IPS DF 4.7 (cell line): ENCODE results near the gene PLD5.
"Not testable (repeated sequence)": the region's sequence is repeated elsewhere in the genome, so short reads cannot be mapped to it uniquely, and the experiment has no call there.

Experiments used
- DNase-seq: peaks from one replicate; pipeline ENCODE4 v3.0.0-alpha.2; 2013; ENCODE audit warnings: low spot score; ENCODE audit errors: extremely low read depth

PLD5 gene

GRCh38 chr1:242506724-242507123, 17.8 kb downstream of the PLD5 start:
- DNase-seq: no peak

DNA sequence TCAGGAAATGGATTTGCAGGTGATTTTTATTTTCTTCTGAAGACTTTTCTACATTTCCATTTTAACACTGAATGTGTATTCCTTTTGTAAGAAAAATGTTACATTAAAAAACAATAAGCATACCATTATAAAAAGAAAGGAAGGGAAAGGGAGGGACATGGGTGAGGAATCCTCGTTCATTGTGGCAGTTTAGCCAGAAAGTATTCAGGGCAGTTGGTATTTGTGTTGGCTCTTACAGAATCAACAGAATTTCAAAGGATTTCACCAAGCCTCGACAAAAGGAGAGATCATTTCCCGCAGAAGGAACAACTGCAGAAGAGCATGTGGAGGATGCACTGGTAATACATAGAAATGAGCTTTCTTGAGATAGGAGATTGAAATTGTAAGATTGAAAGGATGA, 35.0 kb downstream of the PLD5 start:
- no peak for DNase-seq

GRCh38 chr1:242477944-242478343, 46.6 kb downstream of the PLD5 start:
- no peak for DNase-seq

DNA sequence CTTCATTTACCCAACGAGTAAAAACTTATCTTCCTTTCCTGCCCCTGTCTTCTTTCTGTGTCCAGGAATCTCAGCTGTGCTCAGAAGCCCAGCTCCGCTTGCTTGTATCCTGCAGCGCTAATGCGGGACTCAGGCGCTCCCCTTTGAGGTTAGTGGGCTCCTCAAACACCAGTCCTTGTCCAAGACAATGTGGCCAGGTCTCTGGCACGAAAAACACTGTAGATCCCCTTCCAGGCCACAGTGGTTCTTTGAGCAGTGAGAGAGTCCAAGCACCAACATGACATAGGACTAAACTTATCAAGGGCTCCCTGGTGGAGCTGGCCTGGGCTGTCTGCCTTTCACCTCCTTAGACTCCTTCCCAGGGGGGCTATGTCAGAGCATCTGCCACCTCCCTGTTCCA, 53.7 kb downstream of the PLD5 start:
- DNase-seq: no peak

GRCh38 chr1:242468784-242469183, 55.7 kb downstream of the PLD5 start:
- no peak for DNase-seq

GRCh38 chr1:242467556-242468145, 56.8 kb downstream of the PLD5 start:
- no peak for DNase-seq

DNA sequence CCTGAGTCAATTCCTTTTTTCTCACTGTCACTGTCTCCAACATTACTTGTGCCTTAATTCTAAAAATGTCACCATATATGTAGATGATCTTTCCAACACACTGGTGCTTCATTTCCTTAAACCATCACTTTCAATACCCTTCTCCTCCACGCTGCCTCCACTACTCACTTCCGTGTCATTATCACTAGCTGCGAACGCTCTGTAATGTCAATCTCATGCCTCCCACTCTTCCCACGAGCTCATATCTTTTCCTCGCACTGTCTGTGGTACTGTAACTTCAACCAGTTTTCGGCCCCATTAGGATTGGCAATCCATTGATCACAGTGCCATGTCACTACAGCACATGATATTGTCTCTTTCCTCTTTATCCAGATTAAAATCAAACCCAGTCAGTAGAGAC, 61.6 kb downstream of the PLD5 start:
- no peak for DNase-seq

- DNase-seq: not testable (repeated sequence)
Observed at GRCh38 chr1:242459740-242460139, 64.8 kb downstream of the PLD5 start.

DNA sequence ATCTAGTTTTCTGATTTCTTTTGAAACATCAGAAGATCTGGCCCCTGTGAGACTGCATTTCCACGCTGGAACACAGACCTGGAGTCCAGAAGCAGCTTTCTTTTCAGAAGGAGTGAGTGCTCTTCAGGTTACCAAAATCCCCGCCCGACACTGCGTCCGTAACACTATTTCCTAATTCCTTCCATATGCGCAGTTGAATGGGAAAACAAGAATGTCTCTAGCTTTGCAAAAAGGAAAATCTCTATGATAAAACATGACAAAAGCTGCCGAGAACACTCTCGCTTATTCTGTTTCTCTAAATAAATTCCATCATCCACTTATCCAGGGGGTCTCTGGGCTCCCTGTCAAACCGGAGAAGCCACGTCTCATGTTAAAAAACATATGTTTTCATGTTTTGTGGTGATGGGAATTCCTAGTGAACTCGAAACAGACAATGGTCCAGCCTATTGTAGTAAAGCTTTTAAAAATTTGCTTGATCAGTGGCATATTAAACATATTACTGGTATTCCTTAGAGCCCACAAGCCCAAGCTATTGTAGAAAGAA, 67.7 kb downstream of the PLD5 start:
- DNase-seq: no peak

DNA sequence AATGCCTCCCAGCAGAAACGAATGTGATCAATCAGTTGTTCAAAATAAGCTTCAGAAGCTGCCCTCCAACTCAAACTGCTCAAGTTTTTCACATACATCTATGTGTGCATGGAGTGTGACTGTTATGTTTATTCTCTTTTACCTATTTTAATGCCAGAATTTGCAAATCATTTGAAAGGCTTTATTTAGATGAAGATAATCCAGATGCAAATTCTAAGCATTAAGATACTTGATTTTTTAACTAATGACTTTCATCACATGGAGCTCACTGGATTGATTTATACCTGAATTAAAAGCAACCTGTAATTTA, 69.5 kb downstream of the PLD5 start:
- DNase-seq: no peak

DNA sequence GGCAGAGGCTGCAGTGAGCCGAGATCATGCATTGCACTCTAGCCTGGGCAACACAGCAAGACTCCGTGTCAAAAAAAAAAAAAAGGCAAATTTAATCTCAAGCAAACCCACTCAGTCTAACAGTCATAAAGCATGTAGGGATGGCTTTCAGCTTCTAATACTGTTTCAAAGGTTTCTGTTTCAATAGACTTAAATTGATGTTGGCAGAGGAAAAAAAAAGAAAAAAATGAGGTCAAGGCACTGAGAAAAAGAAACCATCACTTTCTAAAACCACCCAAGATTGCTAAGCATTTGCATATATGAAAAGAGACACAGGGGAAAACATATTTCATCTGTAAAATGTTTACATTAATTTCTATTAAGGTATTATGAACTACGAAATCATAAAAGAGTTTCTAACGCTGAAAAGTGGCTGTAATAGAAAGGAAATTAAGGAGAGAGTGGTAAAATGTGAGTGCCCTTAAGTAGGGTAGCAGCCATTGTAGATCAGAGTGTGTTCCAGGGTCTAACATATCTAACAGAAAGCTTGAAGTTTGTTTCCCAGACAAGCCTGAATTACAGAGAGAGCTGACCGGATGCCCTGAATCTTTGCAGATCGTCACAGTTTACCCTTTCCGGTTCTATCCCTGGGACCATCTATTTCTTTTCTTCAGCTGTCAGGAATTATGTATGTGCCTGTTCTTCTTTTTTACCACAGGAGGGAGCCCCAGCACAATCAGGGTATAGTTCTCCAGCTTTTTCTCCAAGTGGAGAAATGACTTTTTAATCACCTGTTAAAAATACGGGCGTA, 70.0 kb downstream of the PLD5 start:
- no peak for DNase-seq

DNA sequence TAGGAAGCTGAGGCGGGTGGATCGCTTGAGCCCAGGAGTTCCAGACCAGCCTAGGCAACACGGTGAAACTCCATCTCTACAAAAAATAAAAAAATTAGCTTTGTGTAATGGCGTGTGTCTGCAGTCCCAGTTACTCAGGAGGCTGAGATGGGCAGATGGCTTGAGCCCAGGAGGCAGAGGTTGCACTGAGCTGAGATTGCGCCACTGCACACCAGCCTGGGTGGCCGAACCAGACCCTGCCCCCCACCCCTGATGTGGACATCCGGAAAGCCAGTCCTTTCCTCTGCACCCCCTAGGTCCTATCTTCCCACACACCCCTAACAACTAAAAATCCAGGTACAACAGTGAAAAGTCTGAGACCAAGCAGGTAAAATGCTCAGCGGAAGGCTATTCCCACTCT, 71.9 kb downstream of the PLD5 start:
- DNase-seq: no peak

GRCh38 chr1:242449661-242450060, 74.8 kb downstream of the PLD5 start:
- DNase-seq: no peak

- DNase-seq: no peak
Observed at GRCh38 chr1:242448910-242449645, 75.4 kb downstream of the PLD5 start.

DNA sequence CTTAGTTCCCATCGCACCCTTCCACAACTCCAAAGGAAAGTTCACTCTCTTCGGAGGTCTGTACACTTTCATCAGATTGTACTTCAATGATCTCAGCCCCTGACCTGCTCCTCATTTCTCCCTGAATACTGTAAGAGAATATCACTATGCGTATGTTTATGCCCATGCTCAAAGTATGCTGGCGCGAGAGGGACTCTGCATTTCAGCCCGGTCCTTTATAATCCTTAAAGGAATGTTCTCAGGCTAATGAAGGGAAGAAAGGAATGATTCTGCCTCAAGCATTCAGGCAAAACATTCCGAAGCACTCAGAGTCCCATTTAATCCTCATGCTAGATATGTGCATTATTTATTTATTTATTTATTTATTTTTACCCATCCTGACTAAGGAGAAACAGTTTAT, 76.8 kb downstream of the PLD5 start:
- DNase-seq: no peak

DNA sequence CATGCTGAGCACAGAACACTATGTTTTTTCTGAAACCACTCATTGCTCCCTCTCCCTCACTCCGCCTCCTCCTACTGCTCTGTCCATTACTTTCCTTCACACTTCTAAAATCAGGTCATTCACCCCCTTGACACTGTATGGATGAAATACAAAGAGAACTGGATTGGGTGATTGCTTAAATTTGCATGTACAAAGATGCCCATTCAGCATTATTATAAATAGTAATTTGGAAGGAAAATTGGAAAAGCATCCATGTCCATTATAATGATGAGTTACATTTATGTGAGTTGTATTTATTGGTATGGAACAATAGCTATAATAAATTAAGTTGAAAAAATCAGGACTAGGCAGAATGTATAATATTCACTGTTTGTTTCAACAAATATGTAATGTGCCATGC, 83.7 kb downstream of the PLD5 start:
- DNase-seq: no peak

- DNase-seq: no peak
Observed at GRCh38 chr1:242435200-242435599, 89.3 kb downstream of the PLD5 start.

GRCh38 chr1:242432491-242433095, 91.9 kb downstream of the PLD5 start:
- DNase-seq: no peak

- no peak for DNase-seq
Observed at GRCh38 chr1:242431786-242432185, 92.7 kb downstream of the PLD5 start.

GRCh38 chr1:242430956-242431355, 93.5 kb downstream of the PLD5 start:
- no peak for DNase-seq

DNA sequence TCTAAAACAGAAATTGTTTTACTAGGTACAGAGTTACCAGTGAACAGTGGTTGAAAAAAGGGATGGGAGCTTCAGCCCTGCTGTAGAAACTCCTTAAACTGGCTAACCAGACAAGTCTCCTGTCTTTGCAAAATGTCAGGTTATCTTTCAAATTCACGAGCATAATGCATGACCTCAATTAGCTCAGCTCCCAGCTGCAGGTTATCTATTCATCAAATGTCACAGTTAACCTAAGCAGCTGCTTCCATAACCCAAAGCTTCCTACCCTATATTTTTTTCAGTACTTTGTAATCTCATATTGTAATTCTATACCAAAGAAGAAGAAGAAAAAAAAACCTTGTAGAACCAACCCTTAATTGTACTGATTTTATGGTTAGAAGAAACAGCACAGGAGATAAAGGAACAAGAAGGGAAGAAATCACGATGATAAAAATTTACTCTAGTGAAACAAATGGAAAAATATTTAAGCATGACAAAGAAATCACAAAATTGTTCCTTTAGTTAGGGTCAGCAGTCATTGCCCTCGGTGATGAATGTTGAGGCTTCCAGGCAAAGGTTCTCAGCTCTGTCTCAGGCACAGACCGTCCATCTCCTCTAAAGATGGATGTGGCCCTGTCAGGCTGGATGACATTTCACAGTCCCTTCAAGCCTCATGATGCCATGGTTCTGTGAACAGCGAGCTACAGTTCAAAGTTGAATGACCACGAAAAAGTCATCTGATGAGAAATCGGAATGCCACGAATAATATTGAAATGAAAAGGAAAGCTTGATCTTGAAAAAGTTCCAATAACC, 95.9 kb downstream of the PLD5 start:
- no peak for DNase-seq
